ENCODE measurements around the gene ZNF423. TPM values are rescaled to one million over a fixed set of nuclear protein-coding genes. Genes with fewer than 3 reads are reported as not detected.

The ZNF423 gene
- total RNA-seq, 2 donors from 2014 or later: 4.7 to 7.3 TPM

- Histone ChIP-seq H3K4me1 (no peaks in the 10 kb centered on the region), H3K27me3 (no peaks in the 10 kb centered on the region), H3K9ac (ENCODE audit: low read depth in 2 of 2, low read length in 2 of 2) (no peak overlapping the region), H3K9me3 (no peaks in the 10 kb centered on the region), H3K4me3 (no peak overlapping the region), H3K36me3 (no peaks in the 10 kb centered on the region), H3K27ac (no peak overlapping the region)
- TF ChIP-seq, protein P1, sequence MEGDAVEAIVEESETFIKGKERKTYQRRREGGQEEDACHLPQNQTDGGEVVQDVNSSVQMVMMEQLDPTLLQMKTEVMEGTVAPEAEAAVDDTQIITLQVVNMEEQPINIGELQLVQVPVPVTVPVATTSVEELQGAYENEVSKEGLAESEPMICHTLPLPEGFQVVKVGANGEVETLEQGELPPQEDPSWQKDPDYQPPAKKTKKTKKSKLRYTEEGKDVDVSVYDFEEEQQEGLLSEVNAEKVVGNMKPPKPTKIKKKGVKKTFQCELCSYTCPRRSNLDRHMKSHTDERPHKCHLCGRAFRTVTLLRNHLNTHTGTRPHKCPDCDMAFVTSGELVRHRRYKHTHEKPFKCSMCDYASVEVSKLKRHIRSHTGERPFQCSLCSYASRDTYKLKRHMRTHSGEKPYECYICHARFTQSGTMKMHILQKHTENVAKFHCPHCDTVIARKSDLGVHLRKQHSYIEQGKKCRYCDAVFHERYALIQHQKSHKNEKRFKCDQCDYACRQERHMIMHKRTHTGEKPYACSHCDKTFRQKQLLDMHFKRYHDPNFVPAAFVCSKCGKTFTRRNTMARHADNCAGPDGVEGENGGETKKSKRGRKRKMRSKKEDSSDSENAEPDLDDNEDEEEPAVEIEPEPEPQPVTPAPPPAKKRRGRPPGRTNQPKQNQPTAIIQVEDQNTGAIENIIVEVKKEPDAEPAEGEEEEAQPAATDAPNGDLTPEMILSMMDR (IDR thresholded peaks at IDR 0.05): no peak
- intact Hi-C loops (cut with DNase I): no loop called here
- no peak for DNase-seq
These were observed 11.6 kb downstream of the ZNF423 start for GRCh38 chr16:49844359-49844758.

DNA sequence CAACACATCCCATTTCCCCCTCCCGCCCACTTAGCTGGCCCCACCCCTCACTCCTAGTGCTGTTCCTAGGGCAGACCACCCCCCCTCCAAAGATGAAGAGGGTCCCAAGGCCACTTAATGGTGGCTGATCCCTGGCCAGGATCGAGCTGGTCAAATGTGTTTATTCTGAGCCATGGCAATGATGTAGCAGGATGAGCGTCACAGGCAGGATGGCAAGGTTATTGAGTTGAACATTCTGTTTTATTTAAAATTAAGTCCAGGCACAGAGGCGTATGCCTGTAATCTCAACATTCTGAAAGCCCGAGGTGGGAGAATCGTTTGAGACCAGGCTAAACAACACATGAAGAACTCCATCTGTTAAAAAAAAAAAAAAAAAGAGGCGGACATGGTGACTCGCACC, 12.2 kb downstream of the ZNF423 start:
- Histone ChIP-seq H3K36me3 (no peaks in the 10 kb centered on the region), H3K27ac (no peak overlapping the region), H3K4me1 (no peaks in the 10 kb centered on the region), H3K4me3 (no peak overlapping the region), H3K27me3 (no peaks in the 10 kb centered on the region), H3K9me3 (no peaks in the 10 kb centered on the region), H3K9ac (ENCODE audit: low read depth in 2 of 2, low read length in 2 of 2) (no peak overlapping the region)
- TF ChIP-seq, protein P1 (IDR thresholded peaks at IDR 0.05): no peak
- DNase-seq: no peak
- intact Hi-C loops (cut with DNase I): no loop called here

DNA sequence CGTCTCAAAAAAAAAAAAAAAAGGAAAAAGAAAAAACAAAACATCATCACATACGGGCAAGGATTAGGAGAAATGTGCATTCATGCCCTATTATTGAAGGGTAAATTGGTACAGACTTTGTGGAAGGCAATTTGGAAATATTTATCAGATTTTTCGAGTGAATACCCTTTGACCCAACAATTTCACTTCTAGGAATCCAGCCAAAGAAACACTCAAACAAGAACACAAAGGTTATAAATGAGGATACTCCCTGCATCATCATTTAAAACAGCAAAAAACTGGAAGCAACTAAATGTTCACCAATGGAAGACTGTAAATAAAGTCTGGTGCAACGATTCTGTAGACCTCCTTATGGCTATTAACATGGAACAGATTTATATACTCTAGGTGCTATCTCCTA, 12.9 kb downstream of the ZNF423 start:
- Histone ChIP-seq H3K36me3 (no peaks in the 10 kb centered on the region), H3K27me3 (peaks cover 8% of the 10 kb centered on the region), H3K27ac (no peak overlapping the region), H3K9me3 (no peaks in the 10 kb centered on the region), H3K9ac (ENCODE audit: low read depth in 2 of 2, low read length in 2 of 2) (no peak overlapping the region), H3K4me3 (no peak overlapping the region), H3K4me1 (no peaks in the 10 kb centered on the region)
- TF ChIP-seq, protein P1 (IDR thresholded peaks at IDR 0.05): no peak
- no peak for DNase-seq
- intact Hi-C loops (cut with DNase I): no loop called here

DNA sequence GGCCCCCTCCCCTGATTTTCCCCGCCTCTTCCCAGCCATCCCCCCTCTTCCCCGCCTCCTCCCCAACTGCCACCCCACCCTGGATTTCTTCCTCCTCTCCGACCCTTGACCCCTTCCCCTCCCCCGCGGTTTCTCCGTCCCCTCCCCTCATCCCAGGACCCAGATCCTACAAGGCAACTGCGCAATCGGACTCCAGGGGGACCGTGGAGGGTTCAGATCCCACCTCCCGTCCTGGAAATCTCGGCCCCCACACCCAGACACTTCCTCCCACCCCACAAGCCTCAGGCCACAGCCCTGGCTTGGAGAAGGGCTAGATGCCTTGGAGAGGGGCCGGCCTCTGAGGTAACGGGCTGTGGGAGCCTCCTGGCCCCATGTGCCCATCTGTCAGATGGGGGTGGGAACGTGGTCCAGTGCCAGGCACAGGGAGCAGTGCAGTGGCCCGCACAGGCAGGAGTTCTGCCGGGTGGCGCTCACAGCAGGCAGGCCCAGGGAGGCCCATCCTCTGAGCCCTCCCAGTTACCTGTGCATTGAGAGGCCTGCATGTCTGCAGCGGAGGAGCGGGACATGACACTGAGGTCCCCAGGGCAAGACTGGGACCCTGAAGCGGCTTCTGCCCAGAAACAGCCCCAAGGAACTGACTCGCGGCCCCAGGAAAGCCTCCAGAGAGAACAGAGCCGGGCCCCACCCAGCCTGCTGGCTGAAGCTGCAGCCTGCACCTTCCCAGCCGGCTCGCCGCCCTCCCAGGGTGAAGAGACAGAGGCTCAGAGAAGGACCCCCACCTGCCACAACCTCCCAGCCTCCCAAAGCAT, 16.7 kb downstream of the ZNF423 start:
- no peaks in the 10 kb centered on the region for H3K9me3 ChIP-seq
- intact Hi-C loops (cut with DNase I): no loop called here
- no peak overlapping the region for H3K4me3 ChIP-seq
- TF ChIP-seq, protein P1 (IDR thresholded peaks at IDR 0.05): no peak
- no peak overlapping the region for H3K27ac ChIP-seq
- peaks cover 8% of the 10 kb centered on the region for H3K27me3 ChIP-seq
- H3K36me3 ChIP-seq: no peaks in the 10 kb centered on the region
- H3K9ac ChIP-seq (ENCODE audit: low read depth in 2 of 2, low read length in 2 of 2): peak overlapping the region; percentile 19 to 20
- H3K4me1 ChIP-seq: no peaks in the 10 kb centered on the region
- no peak for DNase-seq

- Histone ChIP-seq H3K4me3 (peak overlapping the region; percentile 11), H3K27ac (no peak overlapping the region), H3K4me1 (no peaks in the 10 kb centered on the region), H3K9me3 (no peaks in the 10 kb centered on the region), H3K27me3 (peaks cover 8% of the 10 kb centered on the region), H3K9ac (ENCODE audit: low read depth in 2 of 2, low read length in 2 of 2) (no peak overlapping the region), H3K36me3 (no peaks in the 10 kb centered on the region)
- TF ChIP-seq, protein P1 (IDR thresholded peaks at IDR 0.05): no peak
- intact Hi-C loops (cut with DNase I): no loop called here
- no peak for DNase-seq
These were observed 17.4 kb downstream of the ZNF423 start for GRCh38 chr16:49838441-49839016.
